Psoas muscle (tissue), 8 donors: ENCODE data around the gene EXO1. TPM values are rescaled to one million over a fixed set of nuclear protein-coding genes. Genes with fewer than 3 reads are reported as not detected.
"Not testable (repeated sequence)": the region's sequence is repeated elsewhere in the genome, so short reads cannot be mapped to it uniquely, and the experiment has no call there.

Experiments
- ATAC-seq, 4 donors: fragments of 200-7000 bp; cut with Tn5 transposase; one replicate each; pipeline ENCODE4 v1.9.1; 2020; ENCODE audit warnings: moderate library complexity in 3 of 4, mild to moderate bottlenecking in 2 of 4
- DNase-seq, 2 donors: peaks; one replicate each; pipeline ENCODE4 v3.0.0-alpha.2; 2020
- H3K27ac ChIP-seq: fragments of 200-600 bp; one replicate; pipeline ENCODE4 v1.8.0; 2022
- H3K27me3 ChIP-seq, 3 donors: fragments of 200-600 bp in 1 of 3; one replicate each; pipeline versions ENCODE4 v1.6.1 to v1.8.0; 2013 to 2022; ENCODE audit warnings: low read length in 2 of 3, mild to moderate bottlenecking in 2 of 3, moderate library complexity in 1 of 3; ENCODE audit not compliant: insufficient read depth in 3 of 3
- H3K36me3 ChIP-seq, 2 donors: fragments of 200-600 bp in 1 of 2; one replicate each; pipeline versions ENCODE4 v1.6.1 to v1.8.0; 2013 to 2022; ENCODE audit warnings: low read depth in 1 of 2, mild to moderate bottlenecking in 1 of 2, moderate library complexity in 1 of 2; ENCODE audit not compliant: insufficient read depth in 1 of 2
- H3K4me1 ChIP-seq: fragments of 200-600 bp; one replicate; pipeline ENCODE4 v1.8.0; 2022
- H3K4me3 ChIP-seq: fragments of 200-600 bp; one replicate; pipeline ENCODE4 v1.8.0; 2022; ENCODE audit warnings: mild to moderate bottlenecking
- H3K9me3 ChIP-seq: fragments of 200-600 bp; one replicate; pipeline ENCODE4 v1.8.0; 2022
- WGBS, 3 donors: extraction: QIAGEN DNeasy Blood & Tissue Kit; methylation state at CpG; one replicate each; pipeline versions ENCODE4 v1.1.6 to v1.1.7; 2013; 5-methylcytosine and 5-hydroxymethylcytosine counted together
- intact Hi-C, 2 donors: fragments of 100-400 bp; cut with DNase I; formaldehyde crosslinking; loops; one replicate each; pipeline versions ENCODE4 v1.11.0 to v1.14.2; 2022
- polyA plus RNA-seq, 3 donors: library from polyadenylated mRNA; stranded (reverse); fragments of 200-250 nt; gene quantifications; one replicate each; pipeline ENCODE4 v1.2.3, GENCODE V29; 2013
- total RNA-seq, 4 donors: library from RNA; stranded (reverse); fragmentation: NEBNext Ultra II Directional in 2 of 4; extraction: Animal tissue kit (Norgen Biotek cat#: 25700) in 2 of 4; gene quantifications; one replicate each; pipeline versions ENCODE4 v1.2.1 to v1.2.4, GENCODE V29; 2021 to 2023
- TF ChIP-seq, protein P1 (sequence below): fragments of 200-600 bp; IDR thresholded peaks from one replicate; pipeline ENCODE4 v1.8.0; 2022; ENCODE audit warnings: antibody characterized with exemption
- donor health status: healthy with polysubstance abuse.
- donor health status: DM: no; HTN: no; CAD: no; lungs with moderate emphysema.
- donor health status: Bipolar disorder and iron deficiency.
- donor health status: healthy.
- donor health status: DM: yes; HTN: yes; CAD: no.
- donor health status: DM: no; HTN: no; CAD: no.
- donor health status: DM: no; HTN: no; CAD: no.
- donor health status: DM: yes; HTN: yes; CAD: no.

The EXO1 gene
- total and polyA plus RNA-seq, 7 donors = 0.06 to 0.32 (median 0.17) TPM; not detected in 4

DNA sequence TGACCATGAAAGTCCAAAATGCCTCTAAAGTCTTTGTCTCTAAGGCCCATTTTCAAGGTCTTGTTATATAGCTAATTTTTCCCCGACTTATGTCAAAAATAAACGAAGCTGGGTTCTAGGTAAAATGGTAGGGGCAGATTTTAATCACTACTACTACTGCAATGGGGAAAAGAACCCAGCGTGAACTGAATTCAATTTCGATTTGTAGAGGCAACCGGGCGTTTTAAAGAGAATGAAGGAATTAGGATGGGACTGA, 536 bp upstream of the EXO1 start:
- TF ChIP-seq, protein P1, sequence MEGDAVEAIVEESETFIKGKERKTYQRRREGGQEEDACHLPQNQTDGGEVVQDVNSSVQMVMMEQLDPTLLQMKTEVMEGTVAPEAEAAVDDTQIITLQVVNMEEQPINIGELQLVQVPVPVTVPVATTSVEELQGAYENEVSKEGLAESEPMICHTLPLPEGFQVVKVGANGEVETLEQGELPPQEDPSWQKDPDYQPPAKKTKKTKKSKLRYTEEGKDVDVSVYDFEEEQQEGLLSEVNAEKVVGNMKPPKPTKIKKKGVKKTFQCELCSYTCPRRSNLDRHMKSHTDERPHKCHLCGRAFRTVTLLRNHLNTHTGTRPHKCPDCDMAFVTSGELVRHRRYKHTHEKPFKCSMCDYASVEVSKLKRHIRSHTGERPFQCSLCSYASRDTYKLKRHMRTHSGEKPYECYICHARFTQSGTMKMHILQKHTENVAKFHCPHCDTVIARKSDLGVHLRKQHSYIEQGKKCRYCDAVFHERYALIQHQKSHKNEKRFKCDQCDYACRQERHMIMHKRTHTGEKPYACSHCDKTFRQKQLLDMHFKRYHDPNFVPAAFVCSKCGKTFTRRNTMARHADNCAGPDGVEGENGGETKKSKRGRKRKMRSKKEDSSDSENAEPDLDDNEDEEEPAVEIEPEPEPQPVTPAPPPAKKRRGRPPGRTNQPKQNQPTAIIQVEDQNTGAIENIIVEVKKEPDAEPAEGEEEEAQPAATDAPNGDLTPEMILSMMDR = no peak
- intact Hi-C loops = loop anchor here (5.0 to 10.0 kb wide), 4 partner anchors 203 to 333 kb away; partner anchors contain the start of genes CHML (in 2 of the 2), OPN3 (in 2 of the 2), FH (in 1 of the 2) and KMO (in 1 of the 2)
- ATAC-seq (no peak), DNase-seq (no peak)
- Histone ChIP-seq H3K36me3 (no peaks in the 10 kb centered on the region), H3K4me3 (peak overlapping the region; percentile 75), H3K27me3 (no peaks in the 10 kb centered on the region), H3K9me3 (no peaks in the 10 kb centered on the region), H3K27ac (peak overlapping the region; percentile 91), H3K4me1 (no peaks in the 10 kb centered on the region)
- 9 to 10% (median 10%) methylated on average over 6 of the region's 6 CpGs for WGBS, 3 donors

DNA sequence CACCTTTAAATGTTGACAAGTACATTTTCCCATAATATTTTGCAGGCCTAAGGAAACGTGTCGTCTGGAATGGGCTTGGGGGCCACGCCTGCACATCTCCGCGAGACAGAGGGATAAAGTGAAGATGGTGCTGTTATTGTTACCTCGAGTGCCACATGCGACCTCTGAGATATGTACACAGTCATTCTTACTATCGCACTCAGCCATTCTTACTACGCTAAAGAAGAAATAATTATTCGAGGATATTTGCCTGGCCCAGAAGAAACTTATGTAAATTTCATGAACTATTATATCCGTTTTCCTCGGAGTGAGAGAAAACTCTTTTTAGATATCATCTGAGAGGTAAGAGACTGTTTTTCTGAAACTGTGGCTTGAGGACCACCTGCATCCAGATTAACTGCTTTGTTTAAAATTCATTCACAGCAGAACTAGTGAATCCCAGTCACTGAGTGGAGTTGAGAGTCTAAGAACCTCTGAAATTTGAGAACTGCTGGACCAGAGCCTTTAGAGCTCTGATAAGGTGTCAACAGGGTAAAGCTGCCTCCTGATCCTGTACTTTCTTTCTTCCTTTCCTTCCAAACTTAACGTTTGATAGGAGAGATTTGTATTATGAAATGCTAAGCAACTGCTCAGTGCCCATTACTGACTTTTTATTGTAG, 811 bp downstream of the EXO1 start:
- no peak for DNase-seq
- no peak for ATAC-seq
- Histone ChIP-seq H3K27me3 (no peaks in the 10 kb centered on the region), H3K27ac (no peak overlapping the region), H3K36me3 (no peaks in the 10 kb centered on the region), H3K4me3 (peak overlapping the region; percentile 75), H3K9me3 (no peaks in the 10 kb centered on the region), H3K4me1 (no peaks in the 10 kb centered on the region)
- intact Hi-C loops = loop anchor here (5.0 to 10.0 kb wide), 4 partner anchors 204 to 334 kb away; partner anchors contain the start of genes CHML (in 2 of the 2), OPN3 (in 2 of the 2), FH (in 1 of the 2) and KMO (in 1 of the 2)
- TF ChIP-seq, protein P1 = no peak
- 4 to 6% (median 5%) methylated on average over 13 of the region's 13 CpGs for WGBS, 3 donors

DNA sequence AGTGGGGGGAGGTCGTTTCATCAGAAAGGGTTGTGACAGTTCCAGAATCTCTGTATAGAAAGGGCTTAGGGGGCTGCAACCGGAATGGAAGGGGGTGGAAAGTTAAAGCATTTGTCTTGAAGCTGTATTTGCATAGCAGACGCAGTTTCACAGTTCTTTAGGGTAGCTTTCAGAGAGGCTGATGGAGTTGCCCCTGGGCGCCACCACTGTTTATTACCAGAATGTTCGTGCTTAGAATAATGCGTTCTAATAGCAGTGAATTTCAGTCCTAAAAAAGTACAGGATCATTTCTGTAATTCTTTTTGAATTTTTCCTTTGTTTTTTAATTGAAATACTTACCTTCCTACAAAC, 1.3 kb downstream of the EXO1 start:
- intact Hi-C loops = loop anchor here (5.0 to 10.0 kb wide), 4 partner anchors 205 to 335 kb away; partner anchors contain the start of genes CHML (in 2 of the 2), OPN3 (in 2 of the 2), FH (in 1 of the 2) and KMO (in 1 of the 2)
- 38 to 45% (median 41%) methylated on average over 6 of the region's 6 CpGs for WGBS, 3 donors

DNA sequence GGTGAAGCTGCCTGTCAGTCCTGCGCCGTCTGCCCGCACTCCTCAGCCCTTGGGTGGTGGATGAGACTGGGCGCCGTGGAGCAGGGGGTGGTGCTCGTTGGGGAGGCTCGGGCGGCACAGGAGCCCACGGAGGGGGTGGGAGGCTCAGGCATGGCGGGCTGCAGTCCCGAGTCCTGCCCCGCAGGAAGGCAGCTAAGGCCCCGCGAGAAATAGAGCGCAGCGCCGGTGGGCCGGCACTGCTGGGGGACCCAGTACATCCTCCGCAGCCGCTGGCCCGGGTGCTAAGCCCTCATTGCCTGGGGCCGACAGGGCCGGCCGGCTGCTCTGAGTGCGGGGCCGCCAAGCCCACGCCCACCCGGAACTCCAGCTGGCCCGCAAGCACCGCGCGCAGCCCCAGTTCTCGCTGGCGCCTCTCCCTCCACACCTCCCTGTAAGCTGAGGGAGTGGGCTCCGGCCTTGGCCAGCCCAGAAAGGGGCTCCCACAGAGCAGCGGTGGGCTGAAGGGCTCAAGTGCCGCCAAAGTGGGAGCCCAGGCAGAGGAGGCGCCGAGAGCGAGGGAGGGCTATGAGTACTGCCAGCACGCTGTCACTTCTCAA, 7.6 kb downstream of the EXO1 start:
- 96 to 97% (median 97%) methylated on average over 27 to 35 of the region's 41 CpGs for WGBS, 3 donors
- H3K4me3 ChIP-seq, intact Hi-C loops, H3K4me1 ChIP-seq, H3K27me3 ChIP-seq, ATAC-seq, H3K27ac ChIP-seq, H3K9me3 ChIP-seq, H3K36me3 ChIP-seq: not testable (repeated sequence)
- DNase-seq = peak in 1 of 2 donors; percentile 49

More for the DNA sequence above, 1.3 kb downstream of the EXO1 start:
- DNase-seq (no peak), ATAC-seq (no peak)
- no peak overlapping the region for H3K27ac ChIP-seq
- no peaks in the 10 kb centered on the region for H3K36me3 ChIP-seq
- no peaks in the 10 kb centered on the region for H3K4me1 ChIP-seq
- H3K27me3 ChIP-seq = no peaks in the 10 kb centered on the region
- H3K9me3 ChIP-seq = no peaks in the 10 kb centered on the region
- TF ChIP-seq, protein P1 = no peak
- H3K4me3 ChIP-seq = no peak overlapping the region

DNA sequence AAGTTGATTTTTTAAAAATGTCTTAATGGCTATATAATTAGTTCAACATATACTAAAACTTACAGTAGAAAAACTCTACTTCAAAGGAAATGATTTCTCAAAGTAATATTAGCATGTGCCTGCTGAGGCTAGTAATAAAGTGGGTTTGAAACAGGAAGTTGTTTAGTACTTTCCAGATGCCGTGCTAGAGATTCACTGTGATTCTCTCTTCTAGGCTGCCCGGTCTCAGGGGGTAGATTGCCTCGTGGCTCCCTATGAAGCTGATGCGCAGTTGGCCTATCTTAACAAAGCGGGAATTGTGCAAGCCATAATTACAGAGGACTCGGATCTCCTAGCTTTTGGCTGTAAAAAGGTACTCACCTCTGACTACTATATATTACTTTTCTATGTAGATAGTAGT, 9.1 kb downstream of the EXO1 start:
- H3K4me1 ChIP-seq = no peaks in the 10 kb centered on the region
- 74 to 87% (median 82%) methylated on average over 6 of the region's 6 CpGs for WGBS, 3 donors
- H3K36me3 ChIP-seq = no peaks in the 10 kb centered on the region
- no peaks in the 10 kb centered on the region for H3K9me3 ChIP-seq
- intact Hi-C loops = no loop called here
- TF ChIP-seq, protein P1 = no peak
- H3K4me3 ChIP-seq = no peak overlapping the region
- ATAC-seq = no peak
- H3K27me3 ChIP-seq = no peaks in the 10 kb centered on the region
- no peak for DNase-seq
- no peak overlapping the region for H3K27ac ChIP-seq
